IPS DF 4.7 (cell line): Measurements from ENCODE around the gene SHTN1.

ENCODE experiments used
- DNase-seq: peaks from one replicate; pipeline ENCODE4 v3.0.0-alpha.2; 2013; ENCODE audit warnings: low spot score; ENCODE audit errors: extremely low read depth

SHTN1 gene

GRCh38 chr10:116985611-116986010 lies 19.4 kb downstream of the SHTN1 start:
- DNase-seq: no peak

DNA sequence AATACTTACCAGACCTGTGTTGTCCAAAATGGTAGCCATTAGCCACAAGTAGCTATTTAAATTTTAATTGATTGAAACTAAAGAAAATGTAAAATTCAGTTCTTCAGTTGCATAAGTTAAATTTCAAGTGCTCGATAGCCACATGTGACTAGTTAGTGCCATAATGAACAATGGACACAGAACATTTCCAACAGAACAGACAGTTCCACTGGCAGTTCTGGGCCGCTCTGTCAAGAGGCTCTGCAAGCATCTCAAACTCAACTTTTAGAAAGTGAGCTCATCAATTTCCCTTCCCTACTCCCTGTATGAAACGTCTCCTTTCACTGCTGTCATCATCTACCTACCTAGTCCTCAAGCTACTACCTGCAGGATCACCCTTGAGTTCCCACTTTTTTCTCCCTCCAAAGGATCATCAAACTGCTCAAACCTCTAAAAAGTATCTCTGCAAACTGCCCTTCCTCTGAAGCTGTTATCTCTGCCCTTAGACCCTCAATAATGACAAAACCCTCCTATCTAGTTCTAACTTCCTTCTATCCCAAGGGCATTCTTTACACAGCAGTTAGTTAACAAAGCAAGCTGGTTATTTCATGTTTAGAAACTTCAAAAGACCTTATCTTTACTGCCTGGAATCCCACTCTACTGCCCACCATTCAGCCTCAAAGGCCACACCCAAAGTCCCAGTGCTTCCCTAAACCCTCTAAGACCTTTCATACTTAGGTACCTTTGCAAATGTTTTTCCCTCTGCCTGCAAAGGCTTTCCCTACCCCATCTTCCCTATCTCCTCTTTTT lies 20.6 kb downstream of the SHTN1 start:
- DNase-seq: no peak

DNA sequence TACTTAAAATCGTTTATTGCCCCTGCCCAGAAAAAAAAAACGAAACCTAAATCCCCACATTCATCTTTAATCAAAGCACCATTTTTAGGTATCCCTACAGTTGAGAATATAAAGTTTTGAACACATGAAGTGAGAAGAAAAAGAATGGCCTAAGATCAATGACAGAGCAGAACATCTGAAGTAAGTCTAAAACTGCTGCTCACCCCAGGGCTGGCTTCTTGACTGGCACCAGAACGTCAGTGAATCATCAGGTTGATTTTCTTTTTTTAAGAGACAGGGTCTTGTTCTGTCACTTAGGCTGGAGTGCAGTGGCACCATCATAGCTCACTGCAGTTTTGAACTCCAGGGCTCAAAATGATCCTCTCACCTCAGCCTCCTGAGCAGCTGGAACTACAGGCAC lies 24.9 kb downstream of the SHTN1 start:
- no peak for DNase-seq

DNA sequence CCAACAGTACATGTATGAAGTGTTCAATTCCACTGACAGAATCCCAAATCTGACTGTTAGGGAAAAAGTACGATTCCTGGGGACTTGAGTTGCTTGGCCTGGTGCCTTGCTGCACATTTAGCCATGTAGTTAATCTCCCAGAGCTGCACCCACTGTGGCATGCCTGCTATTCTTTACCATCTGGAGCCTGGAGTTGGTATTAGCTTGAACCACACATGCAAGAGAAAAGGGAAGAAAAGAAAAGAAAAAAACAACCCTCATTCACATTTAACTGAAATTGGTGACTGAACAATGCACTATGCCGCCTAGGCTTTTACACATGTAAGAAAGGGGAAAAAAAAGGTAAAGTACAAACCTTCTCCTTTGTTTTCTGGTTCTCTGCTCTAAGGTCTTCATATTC lies 26.1 kb downstream of the SHTN1 start:
- DNase-seq: no peak

DNA sequence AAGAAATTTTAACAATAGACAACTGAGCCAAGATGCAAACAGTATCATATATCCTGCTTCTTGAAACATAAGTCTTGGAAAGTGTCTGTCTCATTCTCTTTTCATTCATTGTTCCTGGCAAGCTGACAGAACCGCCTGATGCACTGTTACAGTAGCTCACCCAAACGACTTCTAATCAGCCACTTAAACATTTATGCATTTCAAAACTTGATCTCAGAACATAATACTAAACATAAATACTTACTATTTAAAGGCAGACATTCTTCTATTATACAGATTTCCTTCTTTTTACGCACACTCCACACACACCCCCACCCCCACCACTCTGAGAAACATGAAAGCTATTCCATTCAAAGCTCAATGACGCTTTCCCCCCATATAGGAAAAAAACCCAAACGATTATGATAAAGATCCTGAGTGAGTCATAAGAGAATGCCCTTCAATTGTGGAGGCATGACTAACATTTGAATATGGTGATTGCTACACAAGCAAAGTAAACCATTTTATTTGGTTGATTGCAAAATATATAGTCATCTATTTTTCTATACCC lies 30.5 kb downstream of the SHTN1 start:
- no peak for DNase-seq

- DNase-seq: no peak
Measured at GRCh38 chr10:116973946-116974455, 31.0 kb downstream of the SHTN1 start.

DNA sequence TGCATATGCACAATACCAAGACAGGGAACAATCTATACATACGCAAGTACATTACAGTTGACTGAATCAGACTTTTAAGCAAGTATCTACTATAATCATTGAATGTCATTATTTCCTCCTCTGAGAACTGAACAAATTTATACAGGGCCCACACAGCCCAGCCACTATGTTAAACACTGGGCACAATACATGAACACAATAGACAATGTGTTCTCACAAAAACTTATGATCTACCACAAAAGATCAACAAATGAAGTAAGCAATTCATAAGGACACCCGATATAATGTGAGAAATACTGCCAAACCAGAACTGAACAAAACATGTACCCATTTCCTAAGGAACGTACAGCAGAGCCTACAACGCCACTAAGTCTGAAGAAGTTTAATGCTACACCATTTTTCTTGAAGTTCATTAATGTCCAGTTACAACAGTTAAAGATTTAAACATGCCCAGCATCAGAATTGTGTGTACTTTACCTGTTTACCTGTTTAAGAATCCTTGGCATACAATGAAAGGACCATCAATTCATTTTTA lies 31.5 kb downstream of the SHTN1 start:
- DNase-seq: no peak

- DNase-seq: no peak
Measured at GRCh38 chr10:116972131-116972530, 32.9 kb downstream of the SHTN1 start.

DNA sequence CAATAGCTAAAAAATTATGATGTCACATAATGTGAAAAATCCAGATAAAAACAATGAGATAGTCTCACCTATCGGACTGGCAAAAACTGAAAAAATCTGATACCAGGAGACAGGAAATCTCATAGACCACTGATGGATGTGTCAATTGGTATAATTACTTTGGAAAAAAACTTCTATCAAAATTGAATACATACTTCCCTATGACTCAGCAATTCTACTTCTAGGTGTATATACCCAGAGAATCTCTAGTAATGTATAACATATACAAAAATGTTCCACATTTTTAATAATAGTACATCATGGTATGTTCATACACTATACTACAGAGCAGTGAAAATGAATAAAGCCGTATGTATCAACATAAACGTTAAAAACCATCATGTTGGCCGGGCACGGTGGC lies 34.9 kb downstream of the SHTN1 start:
- DNase-seq: no peak

DNA sequence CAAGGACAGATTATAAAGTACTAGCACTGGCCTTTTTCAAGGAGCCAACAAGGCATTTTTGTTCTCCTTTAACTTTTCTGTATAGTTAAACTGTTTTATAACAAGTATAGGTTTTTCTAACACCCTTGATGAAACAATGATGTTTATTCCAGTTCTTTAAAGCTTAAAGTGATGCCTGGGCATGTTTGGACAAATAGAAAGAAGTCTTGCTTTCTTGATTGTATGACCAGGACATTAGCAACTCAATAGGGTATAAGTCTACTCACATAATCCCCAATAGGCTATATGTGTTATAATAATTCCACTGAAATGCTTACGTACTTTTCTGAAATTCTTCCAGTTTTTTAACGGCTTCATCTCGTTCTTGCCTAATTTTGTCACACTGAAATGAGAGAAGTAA lies 36.7 kb downstream of the SHTN1 start:
- DNase-seq: no peak

DNA sequence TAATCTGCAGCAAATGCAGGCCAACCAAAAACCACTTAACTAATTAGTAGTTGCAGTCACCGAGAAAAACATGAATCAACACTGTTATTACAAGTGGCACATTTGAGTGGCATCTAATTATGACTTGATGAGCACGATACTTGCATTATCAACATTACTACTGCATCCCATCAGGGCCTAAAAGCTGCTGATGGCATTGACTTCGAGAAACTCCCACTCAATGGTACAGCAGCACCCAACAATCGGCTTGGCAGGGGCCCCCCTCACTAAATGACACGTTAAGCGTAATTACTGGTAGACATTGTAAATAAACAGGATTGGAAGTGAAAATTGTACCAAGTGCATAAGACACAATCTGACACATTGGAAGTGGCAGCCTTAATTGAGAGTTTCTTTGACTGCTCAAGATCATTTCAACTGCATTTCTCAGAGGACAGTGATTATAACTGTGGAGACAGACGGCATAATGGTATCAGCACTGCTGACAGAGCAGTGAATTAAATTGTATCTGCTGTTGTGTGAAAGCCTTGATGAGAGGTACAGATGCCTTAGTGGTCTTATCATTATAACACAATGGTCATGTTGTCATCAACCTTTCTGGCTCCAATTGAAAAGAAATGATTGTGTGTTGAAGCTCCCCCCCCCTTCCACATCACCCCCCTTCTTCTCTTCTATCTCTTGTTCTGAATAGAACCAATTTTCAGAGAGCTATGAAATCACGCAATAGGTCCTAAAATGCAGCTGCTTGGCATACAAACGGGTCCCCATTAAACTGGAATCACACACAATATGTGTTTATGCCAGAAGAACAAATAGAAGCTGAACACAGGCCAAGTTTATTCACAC lies 43.4 kb downstream of the SHTN1 start:
- DNase-seq: no peak

DNA sequence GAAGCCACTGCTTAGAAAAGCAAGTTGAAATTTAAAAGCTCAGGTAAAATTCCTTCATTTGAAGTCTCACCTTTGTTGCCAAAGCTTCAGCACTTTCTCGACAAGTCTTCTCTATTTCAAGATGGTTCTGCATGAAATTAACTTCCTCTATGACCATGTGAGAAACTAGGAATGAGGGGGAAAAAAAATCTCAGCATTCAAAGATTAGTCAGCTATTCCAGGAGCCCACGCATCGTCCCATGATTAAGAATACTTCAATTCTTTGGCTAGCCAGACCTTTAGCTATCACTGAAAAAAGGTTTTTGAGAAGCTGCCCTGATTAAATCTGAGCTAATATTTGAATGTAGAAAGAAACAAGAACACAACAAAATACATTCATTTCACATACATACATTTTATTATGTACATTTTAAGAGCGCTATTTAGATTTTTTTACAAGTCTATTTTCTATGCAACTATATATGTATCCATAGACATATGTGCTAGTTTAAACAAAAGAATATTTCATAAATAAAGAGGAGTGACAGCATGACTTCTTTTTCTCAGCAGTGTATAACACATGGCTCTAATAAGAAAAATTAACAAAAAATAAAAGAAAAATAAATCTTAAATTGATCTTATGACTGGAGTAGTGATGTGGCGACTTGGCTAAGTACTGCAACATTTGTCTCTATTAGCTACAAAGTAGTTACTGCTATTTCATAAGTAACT lies 44.8 kb downstream of the SHTN1 start:
- no peak for DNase-seq

DNA sequence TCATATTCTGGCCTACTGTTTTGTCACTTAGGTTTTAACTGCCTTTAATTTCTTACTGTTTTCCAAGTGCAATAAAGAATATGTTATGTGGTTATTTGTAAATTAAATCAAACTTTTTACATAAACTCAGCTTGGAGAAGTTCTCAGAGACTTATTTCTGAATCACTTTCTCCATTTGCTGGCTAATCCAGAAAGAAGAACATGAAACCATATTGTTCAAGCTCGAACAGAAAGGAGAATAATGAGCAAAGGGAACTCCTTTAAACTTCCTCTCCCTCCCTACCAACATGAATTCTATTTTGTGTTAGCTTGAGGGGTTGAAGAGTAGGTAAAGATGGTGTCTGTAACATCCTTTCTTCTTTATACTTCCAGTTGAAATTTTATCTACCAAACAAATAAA lies 52.3 kb downstream of the SHTN1 start:
- no peak for DNase-seq

DNA sequence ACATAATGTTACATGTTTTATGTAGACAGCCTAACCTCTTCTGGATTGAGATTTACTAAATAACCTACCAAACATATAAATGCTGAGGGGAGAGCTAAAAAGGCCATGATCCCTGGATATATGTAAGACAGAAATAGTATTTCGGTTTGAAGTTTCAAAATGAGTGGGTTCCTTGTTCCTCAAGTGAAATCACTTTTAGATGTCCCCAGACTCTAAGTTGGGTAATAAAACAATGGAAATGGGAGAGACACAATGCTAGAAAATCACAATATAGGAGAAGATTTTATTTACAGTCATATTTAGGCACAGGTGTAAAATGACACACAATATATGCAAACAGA lies 56.5 kb downstream of the SHTN1 start:
- no peak for DNase-seq

DNA sequence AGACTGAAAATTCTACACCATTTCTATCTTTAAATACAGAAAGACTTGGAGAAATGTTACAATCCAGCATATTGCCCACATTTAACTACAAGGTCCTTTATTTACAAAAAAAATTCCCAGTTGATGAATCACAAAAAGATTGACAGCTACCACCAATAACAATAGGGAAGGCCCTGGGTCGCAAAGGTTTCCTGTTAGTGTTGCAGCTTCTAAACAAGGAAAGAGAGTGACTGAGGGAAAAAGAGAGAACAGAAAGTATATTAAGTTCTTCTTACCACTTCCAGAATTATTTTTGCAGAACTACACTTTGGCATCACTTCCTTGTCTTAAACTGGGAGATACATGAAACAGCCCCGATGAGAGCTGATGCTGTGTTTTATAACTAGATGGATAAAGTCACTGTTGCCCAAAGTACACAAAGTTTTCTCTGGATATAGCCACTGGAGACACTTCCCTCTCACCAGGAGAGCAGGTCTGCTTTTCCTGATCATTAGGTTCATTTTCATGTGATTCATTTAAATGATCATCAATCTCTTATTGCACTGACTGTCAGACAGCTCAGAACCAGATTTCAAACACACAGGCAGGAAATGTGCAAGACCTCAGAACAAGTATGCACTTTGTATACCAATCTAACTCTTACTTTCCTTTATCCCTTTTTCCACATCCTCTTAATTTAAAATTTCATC lies 57.0 kb downstream of the SHTN1 start:
- peak; percentile 5 for DNase-seq

- no peak for DNase-seq
Measured at GRCh38 chr10:116944911-116945310, 60.1 kb downstream of the SHTN1 start.

- no peak for DNase-seq
Measured at GRCh38 chr10:116931806-116932205, 73.2 kb downstream of the SHTN1 start.

DNA sequence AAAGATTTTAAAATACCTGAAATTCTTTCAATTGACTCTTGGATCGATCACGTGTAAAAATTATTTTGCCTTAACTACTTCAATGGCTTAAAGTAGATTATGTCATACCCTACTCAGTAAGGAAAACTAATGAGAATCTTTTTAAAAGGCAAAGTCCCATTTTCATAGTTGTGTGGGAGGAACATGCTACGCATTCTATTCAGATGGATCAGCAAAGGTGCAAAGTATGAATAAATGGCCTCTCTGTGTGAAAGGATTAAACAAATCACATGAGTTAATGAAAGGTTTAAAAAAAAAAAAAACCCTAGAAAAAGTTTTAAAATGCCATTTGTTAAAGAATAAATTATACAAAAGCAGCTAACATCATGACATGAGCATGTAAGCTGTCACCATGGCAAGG lies 78.6 kb downstream of the SHTN1 start:
- no peak for DNase-seq

GRCh38 chr10:116925056-116925455 lies 79.9 kb downstream of the SHTN1 start:
- DNase-seq: no peak

- DNase-seq: no peak
Measured at GRCh38 chr10:116919706-116920105, 85.3 kb downstream of the SHTN1 start.

- DNase-seq: no peak
Measured at GRCh38 chr10:116919164-116919563, 85.8 kb downstream of the SHTN1 start.
